GM21515 (cell line): ENCODE results near the gene C17orf75.
"Not testable (repeated sequence)": the region's sequence is repeated elsewhere in the genome, so short reads cannot be mapped to it uniquely, and the experiment has no call there.

Experiments
- ATAC-seq: cut with Tn5 transposase; IDR thresholded peaks from one replicate; pipeline ENCODE4 v1.9.1; 2021; ENCODE audit not compliant: unreplicated experiment

Gene C17orf75

GRCh38 chr17:32345951-32346600 is 4.1 kb upstream of the C17orf75 start:
- no peak for ATAC-seq

DNA sequence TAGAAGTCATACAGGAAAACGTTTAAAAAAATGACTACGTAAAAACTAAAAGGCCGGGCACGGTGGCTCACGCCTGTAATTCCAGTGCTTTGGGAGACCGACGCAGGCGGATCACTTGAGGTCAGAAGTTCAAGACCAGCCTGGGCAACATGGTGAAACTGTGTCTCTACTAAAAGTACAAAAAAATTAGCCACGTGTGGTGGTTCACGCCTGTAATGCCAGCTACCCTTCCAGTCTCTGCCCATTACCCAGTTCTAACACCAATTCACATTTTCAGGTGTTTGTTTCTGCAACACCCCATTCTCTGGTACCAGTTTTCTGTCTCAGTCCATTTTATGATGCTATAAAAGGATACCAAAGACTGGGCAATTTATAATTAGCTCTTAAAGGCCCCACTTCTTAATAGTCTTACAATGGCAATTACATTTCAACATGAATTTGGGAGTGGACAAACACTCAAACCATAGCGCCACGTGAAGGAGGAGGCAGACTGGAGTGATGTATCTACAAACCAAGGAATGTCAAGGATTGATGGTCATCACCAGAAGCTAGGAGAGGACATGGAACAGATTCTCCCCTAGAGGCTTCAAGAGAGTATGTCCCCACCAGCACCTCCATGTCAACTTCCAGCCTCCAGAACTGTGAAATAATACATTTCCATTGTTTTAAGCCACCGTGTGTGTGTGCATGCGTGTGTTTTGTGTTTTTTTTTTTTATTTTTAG is 791 bp upstream of the C17orf75 start:
- no peak for ATAC-seq

GRCh38 chr17:32341141-32341856 is 674 bp downstream of the C17orf75 start:
- ATAC-seq, result no peak

GRCh38 chr17:32335687-32336086 is 6.3 kb downstream of the C17orf75 start:
- ATAC-seq, result no peak

GRCh38 chr17:32335046-32335445 is 6.9 kb downstream of the C17orf75 start:
- no peak for ATAC-seq

DNA sequence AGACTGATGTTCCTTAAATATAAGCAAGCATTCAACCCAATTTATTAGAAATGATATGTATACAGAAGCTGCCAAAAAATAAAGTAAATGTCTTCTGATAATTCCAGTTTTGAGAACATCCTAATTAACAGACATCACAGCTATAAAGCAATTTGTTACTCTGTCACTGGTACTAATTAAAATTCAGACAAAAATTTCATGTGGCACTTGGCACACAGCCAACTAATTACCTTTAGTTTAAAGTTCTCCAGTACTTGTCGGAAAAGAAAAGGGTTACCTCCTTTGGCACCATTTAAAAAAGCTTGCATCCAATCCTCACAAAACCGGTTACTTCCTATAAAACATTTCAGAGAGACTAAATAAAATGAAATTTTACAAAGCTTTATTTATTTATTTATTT is 8.8 kb downstream of the C17orf75 start:
- no peak for ATAC-seq

GRCh38 chr17:32331243-32332040 is 10.5 kb downstream of the C17orf75 start:
- no peak for ATAC-seq

GRCh38 chr17:32330147-32330546 is 11.8 kb downstream of the C17orf75 start:
- no peak for ATAC-seq

- ATAC-seq, result no peak
These were observed 14.1 kb downstream of the C17orf75 start for GRCh38 chr17:32327911-32328310.

GRCh38 chr17:32323811-32324491 is 18.0 kb downstream of the C17orf75 start:
- no peak for ATAC-seq

GRCh38 chr17:32323046-32323445 is 18.9 kb downstream of the C17orf75 start:
- no peak for ATAC-seq

DNA sequence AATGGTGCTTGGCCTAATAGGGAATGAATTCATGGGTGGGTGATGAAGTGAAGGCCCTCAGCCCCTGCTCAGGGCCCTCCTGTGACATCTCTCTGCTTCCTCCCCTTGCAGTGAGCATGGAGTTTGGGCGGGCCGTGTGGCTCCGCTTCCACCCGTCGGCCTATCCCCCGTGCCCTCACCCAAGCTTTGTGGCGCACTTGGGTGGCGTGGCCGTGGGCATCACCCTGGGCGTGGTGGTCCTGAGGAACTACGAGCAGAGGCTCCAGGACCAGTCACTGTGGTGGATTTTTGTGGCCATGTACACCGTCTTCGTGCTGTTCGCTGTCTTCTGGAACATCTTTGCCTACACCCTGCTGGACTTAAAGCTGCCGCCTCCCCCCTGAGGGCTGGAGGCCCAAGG is 21.1 kb downstream of the C17orf75 start:
- ATAC-seq, result no peak

DNA sequence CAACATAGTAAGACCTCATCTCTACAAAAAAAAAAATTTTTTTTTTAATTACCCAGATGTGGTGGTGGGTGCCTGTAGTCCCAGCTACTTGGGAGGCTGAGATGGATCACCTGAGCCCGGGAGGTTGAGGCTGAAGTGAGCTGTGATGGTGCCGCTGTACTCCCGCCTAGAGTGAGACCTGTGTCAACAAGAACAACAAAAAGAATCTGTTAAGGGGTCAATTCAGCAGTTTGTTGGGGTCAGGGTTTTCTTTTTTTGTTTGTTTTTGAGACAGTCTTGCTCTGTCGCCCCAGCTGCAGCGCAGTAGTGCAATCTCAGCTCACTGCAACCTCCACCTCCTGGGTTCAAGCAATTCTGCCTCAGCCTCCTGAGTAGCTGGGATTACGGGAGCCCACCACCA is 21.9 kb downstream of the C17orf75 start:
- ATAC-seq, result not testable (repeated sequence)

DNA sequence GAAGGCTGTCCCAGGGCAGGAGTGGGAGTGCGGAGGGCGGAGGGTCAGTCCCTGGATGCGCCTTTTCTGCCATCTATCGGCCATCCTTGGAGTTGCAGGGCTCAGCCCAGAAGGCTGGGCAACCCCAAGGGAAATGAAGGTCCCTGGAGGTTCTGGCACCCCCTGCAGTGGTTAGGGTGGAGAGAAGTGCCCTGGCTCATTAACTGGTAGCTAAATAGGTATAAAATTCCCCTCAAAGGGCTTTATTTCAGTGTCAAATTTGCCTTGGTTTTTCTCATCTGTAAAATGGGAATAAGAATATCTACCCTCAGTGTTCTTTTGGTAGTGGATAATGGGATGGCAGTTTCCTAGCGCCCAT is 22.4 kb downstream of the C17orf75 start:
- peak; percentile 53 for ATAC-seq

DNA sequence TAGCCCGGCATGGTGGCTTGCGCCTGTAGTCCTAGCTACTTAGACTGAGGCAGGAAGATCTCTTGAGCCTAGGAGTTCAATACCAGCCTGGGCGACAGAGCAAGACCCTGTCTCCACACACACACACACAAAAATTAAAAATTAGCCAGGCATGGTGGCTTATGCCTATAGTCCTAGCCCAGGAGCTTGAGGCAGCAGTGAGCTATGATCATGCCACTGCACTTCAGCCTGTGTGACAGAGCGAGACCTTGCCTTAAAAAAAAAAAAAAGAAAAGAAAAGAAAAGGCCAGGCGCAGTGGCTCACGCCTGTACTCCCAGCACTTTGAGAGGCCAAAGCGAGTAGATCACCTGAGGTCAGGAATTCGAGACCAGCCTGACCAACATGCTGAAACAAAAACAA is 23.9 kb downstream of the C17orf75 start:
- no peak for ATAC-seq

GRCh38 chr17:32317353-32317752 is 24.6 kb downstream of the C17orf75 start:
- no peak for ATAC-seq

DNA sequence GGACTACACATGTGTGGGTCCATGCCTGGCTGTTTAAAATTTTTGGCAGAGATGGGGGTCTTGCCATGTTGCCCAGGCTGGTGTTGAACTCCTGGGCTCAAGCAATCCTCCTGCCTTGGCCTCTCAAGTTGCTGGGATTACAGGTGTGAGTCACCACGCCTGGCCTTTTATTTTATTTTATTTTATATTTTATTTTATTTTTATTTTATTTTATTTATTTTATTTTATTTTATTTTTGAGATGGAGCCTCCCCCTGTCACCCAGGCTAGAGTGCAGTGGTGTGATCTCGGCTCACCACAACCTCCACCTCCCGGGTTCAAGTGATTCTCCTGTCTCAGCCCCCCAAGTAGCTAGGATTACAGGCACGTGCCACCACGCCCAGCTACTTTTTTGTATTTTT is 25.3 kb downstream of the C17orf75 start:
- not testable (repeated sequence) for ATAC-seq

GRCh38 chr17:32315171-32315570 is 26.8 kb downstream of the C17orf75 start:
- ATAC-seq, result no peak

GRCh38 chr17:32314636-32315035 is 27.3 kb downstream of the C17orf75 start:
- ATAC-seq, result no peak

GRCh38 chr17:32311028-32311536 is 30.9 kb downstream of the C17orf75 start:
- ATAC-seq, result no peak

DNA sequence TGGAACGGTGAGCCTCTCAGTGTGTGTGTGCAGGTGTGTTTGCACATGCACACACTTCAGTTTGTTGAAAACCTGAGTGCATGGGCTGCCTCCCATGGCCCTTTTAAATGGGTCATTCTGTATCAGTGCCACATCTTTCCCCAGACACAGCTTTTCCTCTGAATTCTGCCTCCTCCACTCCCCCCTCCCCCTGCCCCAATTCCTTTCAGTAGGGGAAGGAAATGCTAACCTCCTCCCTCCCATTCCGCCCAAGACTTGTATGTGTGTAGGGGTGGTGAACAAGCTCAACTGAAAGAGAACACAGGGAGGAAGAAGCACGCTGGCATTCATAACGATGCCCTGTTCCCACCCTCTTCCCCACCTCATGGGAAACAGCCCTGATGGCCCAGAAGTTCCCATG is 34.3 kb downstream of the C17orf75 start:
- ATAC-seq, result no peak
